Activated CD4-positive, alpha-beta T cell treated with anti-CD3 and anti-CD28 coated beads, Interleukin-2, amount 50 U/mL, for 24 hours (primary cell): ENCODE results near the gene UGT1A3.

ENCODE experiments used
- DNase-seq, 2 donors: peaks; one replicate each; pipeline ENCODE4 v3.0.0-alpha.2; 2020; ENCODE audit warnings: low read depth in 1 of 2, low spot score in 1 of 2

Gene UGT1A3

GRCh38 chr2:233814056-233814835, 85.4 kb downstream of the UGT1A3 start:
- no peak for DNase-seq

- DNase-seq, result no peak
Observed at GRCh38 chr2:233815861-233816260, 87.0 kb downstream of the UGT1A3 start.

GRCh38 chr2:233816334-233816733, 87.5 kb downstream of the UGT1A3 start:
- no peak for DNase-seq

GRCh38 chr2:233816771-233817170, 87.9 kb downstream of the UGT1A3 start:
- DNase-seq, result no peak

- no peak for DNase-seq
Observed at GRCh38 chr2:233817361-233817911, 88.6 kb downstream of the UGT1A3 start.

GRCh38 chr2:233817995-233818638, 89.3 kb downstream of the UGT1A3 start:
- no peak for DNase-seq

GRCh38 chr2:233818639-233819621, 90.1 kb downstream of the UGT1A3 start:
- no peak for DNase-seq

GRCh38 chr2:233819884-233820773, 91.3 kb downstream of the UGT1A3 start:
- no peak for DNase-seq

GRCh38 chr2:233820774-233821105, 91.9 kb downstream of the UGT1A3 start:
- no peak for DNase-seq

- no peak for DNase-seq
Observed at GRCh38 chr2:233821196-233821595, 92.4 kb downstream of the UGT1A3 start.

- no peak for DNase-seq
Observed at GRCh38 chr2:233821709-233822100, 92.9 kb downstream of the UGT1A3 start.

GRCh38 chr2:233822101-233822771, 93.4 kb downstream of the UGT1A3 start:
- no peak for DNase-seq
